Testis (tissue), 2 donors: ENCODE results near the gene MACROH2A1.

Experiments used
- CTCF ChIP-seq, 3 experiments: fragments of 450-650 bp in 2 of 3; fragments of 200-600 bp in 1 of 3; sonication (generic) in 1 of 3; IDR thresholded peaks; one replicate each; pipeline ENCODE4 v1.5.1; 2016 to 2019; ENCODE audit warnings: antibody characterized with exemption in 3 of 3, mild to moderate bottlenecking in 2 of 3, moderate library complexity in 1 of 3
- POLR2A ChIP-seq: fragments of 450-650 bp; IDR thresholded peaks from one replicate; pipeline ENCODE4 v1.6.1; 2017; ENCODE audit warnings: antibody characterized with exemption, mild to moderate bottlenecking, moderate library complexity

DNA sequence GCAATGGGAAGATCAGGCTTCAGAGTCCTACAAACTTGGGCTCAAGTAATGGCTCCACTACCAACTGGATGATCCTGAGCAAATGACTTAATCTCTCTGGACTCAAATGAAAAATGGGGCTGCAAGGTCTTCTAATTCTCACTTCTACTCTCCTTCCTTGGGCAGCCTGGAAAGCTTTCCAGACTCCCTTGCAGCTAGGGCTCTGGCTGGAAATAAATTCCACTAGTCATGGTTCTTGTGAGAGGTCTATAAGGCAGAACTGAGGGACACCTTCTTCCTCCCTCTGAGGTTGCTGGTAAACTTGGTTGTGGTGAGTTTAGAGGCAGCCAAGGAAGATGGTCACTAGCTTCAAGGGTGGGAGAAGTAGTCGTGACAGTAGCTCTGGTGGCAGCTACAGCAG, 29.6 kb upstream of the MACROH2A1 start:
- TF ChIP-seq CTCF (IDR thresholded peaks at IDR 0.05) (no peak), POLR2A (no peak)
